Kidney capillary endothelial cell (primary cell): ENCODE data around the gene NR4A1.

Source experiments
- DNase-seq: peaks from one replicate; pipeline ENCODE4 v3.0.0-alpha.2; 2018; ENCODE audit warnings: low spot score

NR4A1 gene

DNA sequence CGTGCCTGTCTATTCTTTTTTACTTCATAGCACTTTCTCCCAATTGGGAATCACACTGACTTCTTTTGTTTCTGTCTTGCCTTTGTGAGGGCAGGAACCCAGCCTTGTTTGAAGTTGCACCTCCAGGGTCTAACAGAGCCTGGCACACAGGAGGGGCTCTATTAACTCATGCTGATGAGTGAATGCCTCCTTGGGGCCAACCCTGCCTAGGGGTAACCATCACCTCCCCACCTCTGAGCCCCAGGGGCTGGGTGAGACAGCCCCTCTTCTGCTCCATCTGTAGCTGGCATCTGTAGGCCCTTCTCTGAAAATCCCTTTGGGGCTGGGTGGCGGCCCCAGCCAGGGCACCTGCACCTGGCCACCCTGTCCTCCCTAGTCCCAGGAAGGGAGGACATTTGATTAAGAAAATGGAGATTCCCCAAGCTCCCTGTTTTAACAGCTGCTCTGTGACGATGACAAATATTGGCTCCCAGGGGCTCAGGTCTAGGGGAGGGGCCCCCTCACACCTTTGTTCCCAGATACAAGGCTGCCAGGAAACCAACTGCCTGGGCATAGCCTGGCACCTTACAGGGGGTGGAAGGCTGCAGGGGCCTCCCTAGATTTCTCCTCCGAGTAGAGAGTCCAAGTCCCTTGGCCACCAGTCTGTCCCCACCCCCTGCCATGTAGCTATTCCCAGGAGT, 32.7 kb upstream of the NR4A1 start:
- no peak for DNase-seq

DNA sequence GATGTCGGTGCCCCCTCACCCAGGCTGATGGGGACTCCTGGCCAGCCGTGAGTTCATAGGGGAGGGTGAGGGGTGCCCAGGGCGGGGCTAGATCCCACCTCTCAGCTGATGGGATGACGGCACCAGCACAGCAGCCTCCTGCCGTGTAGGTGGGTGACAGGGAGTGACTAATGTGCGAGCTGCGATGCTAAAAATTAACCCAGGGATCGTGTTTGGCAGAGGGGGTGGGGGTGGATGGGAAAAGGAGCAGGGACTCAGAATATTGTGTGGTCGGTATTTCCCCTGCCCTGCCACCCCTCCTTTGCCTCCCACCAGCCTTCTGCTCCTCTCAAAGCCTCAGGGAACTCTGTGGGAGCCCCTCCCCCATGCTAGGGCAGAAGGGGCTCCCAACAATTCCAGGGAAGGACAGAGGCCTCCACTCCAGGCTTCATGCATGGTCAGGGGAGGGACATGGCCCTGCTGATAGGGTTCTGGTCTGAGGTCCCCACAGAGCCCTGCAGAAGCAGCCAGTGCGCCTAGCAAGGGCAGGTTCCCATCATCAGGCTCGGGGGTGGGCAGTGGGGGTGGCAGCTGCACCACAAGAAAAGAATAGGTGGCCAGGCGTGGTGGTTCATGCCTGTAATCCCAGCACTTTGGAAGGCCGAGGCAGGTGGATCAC, 32.0 kb upstream of the NR4A1 start:
- DNase-seq = no peak

DNA sequence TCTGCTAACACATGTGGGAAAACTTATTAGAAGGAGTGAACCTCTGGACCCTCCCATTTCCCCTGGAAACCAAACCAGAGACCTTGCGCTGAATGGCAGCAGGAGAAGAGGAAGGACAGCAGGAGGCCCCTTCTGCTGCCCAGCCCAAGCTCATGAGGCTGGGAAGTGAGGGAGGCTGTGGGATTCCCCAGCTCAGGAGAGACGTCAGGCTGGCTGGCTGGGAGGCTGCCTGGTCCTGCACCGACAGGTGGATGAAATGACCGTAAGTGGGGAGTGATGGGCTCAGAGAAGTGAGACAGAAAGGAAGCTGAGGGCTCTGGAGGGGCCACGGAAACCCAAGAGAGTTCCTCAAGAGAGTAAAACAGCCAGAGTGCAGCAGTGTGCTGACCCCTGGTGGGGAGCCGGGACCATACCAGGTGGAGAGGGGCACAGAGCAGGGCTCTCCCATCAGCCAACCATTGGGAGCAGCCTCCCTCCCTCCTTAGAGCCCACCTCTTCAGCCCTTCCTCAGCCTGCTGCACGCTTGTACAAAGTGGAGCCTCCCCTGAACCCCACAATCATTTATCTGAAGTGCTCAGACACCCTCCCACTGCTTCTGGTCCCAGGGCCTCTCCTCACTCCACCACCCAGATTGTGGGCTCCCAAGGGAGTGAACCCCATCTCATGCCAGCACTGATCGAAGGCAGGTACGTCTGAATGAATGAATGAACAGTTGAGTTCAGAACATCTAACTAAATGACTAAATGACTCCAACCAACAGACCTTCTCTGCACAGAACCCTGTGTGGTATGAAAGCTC, 30.5 kb upstream of the NR4A1 start:
- no peak for DNase-seq

DNA sequence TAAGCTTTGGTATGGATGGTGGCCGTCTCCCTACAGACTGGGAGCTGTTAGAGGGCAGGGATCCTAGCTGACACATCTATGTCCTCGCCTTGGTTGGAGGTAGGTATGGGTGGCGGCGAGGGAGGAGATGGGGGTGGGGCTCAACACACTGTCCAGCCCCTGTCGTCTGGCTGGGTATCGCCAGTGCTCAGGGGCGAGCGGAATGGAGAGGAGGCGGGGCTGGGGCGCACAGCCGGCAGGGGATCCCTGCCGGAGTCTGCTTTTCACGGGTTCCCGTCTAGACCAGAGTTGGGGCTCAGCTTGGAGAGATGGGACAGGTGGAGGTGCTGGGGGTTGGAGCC, 28.4 kb upstream of the NR4A1 start:
- no peak for DNase-seq

DNA sequence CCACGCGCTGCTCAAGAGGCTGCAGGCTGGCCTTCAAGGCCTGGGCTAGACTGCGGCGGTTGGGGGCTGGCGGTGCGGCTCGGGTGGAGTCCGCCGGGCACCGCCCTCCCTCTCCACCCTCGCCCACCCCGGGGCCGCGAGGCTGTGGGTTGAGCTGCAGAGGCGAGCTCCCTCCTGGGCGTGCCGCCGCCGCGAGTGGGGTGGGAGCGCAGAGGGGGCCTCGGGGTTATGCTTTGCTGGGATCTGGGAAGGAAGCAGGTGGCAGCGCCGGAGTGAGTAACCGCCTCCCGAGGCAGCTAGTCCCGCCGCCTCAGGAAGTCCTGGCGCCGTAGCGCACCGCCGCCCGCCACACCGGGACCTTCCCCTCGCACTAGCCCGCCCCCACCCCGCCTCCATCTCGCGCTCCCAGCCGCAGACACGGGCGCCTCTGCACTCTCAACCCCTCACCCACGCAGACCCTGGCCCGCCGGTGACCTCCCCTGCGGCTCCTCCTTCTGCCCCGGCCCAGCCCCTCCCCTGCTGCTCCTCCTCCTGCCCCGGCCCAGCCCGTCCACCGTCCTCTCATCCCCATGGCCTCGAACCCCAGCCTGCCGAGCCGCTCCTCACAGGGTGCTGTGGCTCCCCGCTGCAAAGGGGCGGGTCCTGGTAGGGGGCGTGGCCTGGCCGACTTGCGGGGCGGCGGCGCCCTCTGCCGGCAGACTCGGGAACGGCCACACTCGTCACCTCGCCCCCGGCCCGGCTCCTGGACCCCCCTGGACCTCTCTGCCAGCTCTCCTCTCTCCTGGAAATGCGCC, 27.9 kb upstream of the NR4A1 start:
- peak; percentile 91 for DNase-seq

DNA sequence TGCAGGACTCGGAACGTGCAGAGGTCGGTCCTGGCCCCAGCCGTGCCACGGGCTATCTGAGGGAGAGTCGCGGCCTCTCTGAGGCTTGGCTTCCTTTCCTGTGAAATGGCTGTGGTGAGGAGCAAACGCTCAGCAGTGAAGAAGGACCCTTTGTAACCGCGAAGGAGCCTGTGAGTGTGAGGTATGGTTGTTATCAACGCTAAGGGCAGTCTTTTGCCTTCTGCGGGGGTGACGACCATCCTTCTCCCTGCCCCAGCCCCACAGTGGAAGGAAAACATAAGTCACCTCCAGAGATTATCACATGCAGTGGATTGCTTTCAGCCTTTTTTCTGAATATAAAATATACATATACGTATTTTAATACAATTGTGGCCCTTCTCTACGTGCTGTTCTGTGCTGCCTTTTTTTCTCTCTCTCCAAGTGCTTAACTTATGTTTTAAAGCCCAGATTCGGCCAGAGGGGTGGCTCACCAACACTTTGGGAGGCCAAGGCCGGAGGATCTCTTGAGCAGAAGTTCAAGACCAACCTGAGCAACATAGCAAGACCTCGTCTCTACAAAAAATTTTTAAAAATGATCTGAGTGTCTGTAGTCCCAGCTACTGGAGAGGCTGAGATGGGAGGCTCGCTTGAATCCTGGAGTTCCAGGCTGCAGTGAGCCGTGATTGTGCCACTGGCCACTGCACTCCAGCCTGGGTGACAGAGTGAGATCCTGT, 27.1 kb upstream of the NR4A1 start:
- DNase-seq = no peak

- DNase-seq = no peak
Observed at GRCh38 chr12:52024845-52025230, 26.4 kb upstream of the NR4A1 start.

GRCh38 chr12:52026263-52026662, 25.0 kb upstream of the NR4A1 start:
- no peak for DNase-seq

DNA sequence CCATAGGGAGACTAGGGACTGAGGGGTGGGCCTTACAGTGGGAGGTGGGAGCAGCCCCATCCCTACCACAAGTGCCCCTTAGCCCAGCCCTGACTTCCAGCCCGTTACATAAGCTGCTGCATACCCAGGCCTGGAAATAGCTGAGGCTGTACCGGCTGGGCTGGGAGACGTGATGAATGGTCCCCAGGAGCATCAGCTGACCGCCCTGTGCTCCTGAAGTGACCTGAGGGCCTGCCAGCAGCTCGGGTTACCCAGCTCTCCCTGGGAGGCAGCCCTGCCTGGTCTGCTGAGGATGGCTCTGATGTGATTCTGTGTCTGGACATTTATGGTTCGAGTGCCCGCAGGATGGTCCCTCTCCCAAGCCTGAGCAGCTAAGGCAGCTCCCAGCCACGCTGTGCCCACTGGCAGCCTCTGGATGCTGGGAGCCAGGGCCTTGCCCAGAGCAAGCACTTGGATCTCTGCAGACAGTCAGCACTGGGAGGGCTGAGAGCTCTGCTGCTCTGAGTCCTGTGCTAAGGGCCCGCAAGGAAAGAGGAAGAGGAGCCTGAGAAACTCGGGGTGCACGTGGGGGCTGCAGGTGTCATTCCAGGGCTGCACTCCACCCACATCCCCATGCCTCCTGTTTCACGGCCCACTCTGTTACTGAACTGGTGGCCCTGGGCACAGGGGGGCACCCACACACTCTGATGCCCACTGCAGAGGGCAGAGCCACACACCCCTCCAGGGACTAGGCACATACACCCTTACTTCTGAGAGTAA, 24.0 kb upstream of the NR4A1 start:
- no peak for DNase-seq

GRCh38 chr12:52029685-52030084, 21.6 kb upstream of the NR4A1 start:
- DNase-seq = no peak

DNA sequence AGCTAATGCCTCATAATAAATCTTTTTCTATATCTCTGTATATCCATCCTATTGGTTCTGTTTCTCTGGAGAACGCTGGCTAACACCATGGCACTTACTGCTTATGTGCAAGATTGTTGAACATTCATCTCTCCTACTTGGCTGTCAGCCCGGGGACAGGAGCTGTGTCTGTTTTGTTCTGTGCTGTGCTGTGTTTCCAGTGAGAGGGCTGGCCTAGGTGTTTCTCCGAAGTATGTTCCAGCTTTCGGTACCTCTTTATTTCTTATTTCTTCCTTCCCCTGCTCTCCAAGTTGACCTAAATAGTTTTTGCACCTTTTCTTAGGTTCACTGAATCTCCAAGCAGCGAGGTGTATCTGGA, 18.8 kb upstream of the NR4A1 start:
- no peak for DNase-seq

GRCh38 chr12:52032804-52033445, 18.3 kb upstream of the NR4A1 start:
- peak; percentile 95 for DNase-seq

GRCh38 chr12:52033446-52034140, 17.6 kb upstream of the NR4A1 start:
- DNase-seq = no peak

DNA sequence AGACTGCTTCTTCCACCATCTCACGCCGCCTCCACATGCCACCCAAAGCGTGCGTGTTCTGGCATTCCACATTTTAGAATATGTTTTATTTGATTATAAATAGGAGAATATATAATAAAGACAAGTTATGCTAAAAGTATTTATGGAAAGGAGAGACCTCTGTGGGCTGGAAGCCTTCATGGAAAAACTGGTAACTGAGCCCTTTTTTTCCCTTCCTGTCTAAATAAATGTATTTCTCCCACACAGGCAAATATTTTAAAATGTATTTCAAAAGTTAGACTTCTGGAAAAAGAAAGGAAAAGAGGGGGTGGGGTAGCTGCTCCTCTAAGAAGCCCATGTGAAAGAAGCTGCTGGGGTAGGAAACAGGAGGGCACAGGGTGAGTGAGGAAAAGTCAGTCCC, 16.1 kb upstream of the NR4A1 start:
- no peak for DNase-seq

DNA sequence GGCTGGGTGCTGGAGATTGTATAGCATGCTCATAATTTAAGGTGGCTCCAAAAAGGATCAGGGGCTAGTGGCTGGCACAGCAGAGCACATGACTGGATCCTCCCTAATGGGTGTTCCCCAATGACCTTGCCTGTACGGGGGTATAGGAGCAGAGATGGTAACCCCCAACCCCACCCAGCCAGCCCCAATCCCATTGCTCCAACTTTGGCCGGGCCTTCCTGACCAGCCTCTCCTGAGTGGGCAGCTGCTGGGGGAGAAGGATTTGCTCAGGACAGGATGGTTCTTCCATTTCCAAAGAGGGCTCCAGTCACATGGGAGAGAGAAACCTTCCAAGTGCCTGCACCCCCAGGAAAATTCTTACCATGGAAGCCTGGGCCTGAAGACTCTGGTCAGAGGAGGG, 15.3 kb upstream of the NR4A1 start:
- DNase-seq = no peak

DNA sequence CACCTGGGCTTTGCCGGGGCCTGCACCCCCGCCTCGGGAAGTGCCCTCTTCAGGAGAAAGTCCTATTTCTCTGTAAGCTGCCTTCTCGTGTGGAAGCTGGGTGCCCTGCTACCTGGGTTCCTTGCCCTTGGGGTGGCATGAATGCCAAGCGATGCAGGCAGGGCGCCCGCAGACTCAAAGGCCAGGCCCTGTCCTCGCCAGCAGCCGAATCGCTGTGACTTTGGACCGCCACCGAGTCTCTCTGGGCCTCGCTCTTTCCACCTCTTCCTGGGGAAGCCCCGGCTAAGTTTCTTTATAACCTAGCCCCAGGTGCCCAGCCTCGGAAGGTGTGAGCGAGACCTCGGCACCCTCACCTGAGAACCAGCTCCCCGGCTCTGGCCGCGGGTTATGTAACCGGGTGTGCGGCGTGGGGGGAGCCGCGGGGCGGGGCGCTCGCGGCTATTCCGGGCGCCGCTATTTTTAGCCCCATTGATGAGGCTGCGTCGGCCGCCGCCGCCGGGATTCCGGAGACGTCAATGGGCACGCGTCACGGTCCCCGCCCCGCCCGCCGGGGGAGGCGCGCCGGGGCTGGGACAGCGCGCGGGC, 14.6 kb upstream of the NR4A1 start:
- peak; percentile 77 for DNase-seq

DNA sequence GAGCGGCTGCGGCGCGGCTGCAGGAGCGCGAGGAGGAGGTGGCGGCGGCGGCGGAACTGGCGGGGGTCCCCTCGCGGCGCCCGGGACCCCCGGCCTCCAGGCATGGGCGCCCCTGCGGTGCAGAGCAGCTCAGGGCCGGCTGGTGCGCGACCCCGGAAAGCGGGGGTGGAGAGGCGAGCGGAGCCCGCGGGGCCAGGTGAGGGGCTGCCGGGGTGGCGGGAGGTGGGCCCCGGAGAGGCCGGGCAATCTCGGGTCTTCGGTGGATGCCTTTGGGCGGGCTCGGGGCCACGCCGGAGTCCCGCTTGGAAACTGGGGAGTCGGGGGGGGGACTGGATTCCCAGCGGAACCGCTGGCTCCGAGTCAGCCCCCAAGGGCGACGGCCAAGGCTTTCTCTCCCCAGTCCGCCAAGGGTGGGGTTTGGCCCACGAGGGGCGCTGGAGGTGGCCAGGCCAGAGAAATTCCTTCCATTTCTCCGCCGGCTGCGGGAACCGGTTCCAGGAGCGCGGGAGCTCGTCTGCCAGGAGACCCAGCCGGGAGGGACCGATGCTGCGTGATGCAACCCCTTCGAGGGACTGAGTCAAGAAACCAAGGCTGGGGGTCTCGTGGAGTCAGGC, 13.9 kb upstream of the NR4A1 start:
- DNase-seq = no peak

- no peak for DNase-seq
Observed at GRCh38 chr12:52038447-52038846, 12.8 kb upstream of the NR4A1 start.

- no peak for DNase-seq
Observed at GRCh38 chr12:52041035-52041434, 10.2 kb upstream of the NR4A1 start.
